Stimulated activated CD4-positive, alpha-beta T cell treated with anti-CD3 and anti-CD28 coated beads, Interleukin-15, amount 100 ng/mL, for 24 hours (primary cell): ENCODE data around the gene ELOVL6.
"Not testable (repeated sequence)": the region's sequence is repeated elsewhere in the genome, so short reads cannot be mapped to it uniquely, and the experiment has no call there.

Experiments used
- DNase-seq: peaks from one replicate; pipeline ENCODE4 v3.0.0-alpha.2; 2020

The ELOVL6 gene

GRCh38 chr4:110198435-110199416 is at the start of gene ELOVL6:
Gene ELOVL6 (minus strand): TSS chr4:110198615. CDS start chr4:110198335, 280 bp downstream.
- peak; percentile 60 for DNase-seq

GRCh38 chr4:110248100-110248499 is 49.7 kb upstream of the ELOVL6 start:
- no peak for DNase-seq

- DNase-seq = no peak
Measured at GRCh38 chr4:110247591-110247990, 49.2 kb upstream of the ELOVL6 start.

GRCh38 chr4:110245577-110245976 is 47.2 kb upstream of the ELOVL6 start:
- DNase-seq = no peak

GRCh38 chr4:110236324-110236723 is 37.9 kb upstream of the ELOVL6 start:
- DNase-seq = no peak

GRCh38 chr4:110233581-110233980 is 35.2 kb upstream of the ELOVL6 start:
- not testable (repeated sequence) for DNase-seq

GRCh38 chr4:110231869-110232268 is 33.5 kb upstream of the ELOVL6 start:
- no peak for DNase-seq

GRCh38 chr4:110229266-110229665 is 30.9 kb upstream of the ELOVL6 start:
- no peak for DNase-seq

GRCh38 chr4:110224812-110225211 is 26.4 kb upstream of the ELOVL6 start:
- DNase-seq = no peak

- DNase-seq = no peak
Measured at GRCh38 chr4:110224142-110224541, 25.7 kb upstream of the ELOVL6 start.

GRCh38 chr4:110218935-110219334 is 20.5 kb upstream of the ELOVL6 start:
- DNase-seq = not testable (repeated sequence)

- not testable (repeated sequence) for DNase-seq
Measured at GRCh38 chr4:110217181-110217580, 18.8 kb upstream of the ELOVL6 start.

- DNase-seq = no peak
Measured at GRCh38 chr4:110216129-110216528, 17.7 kb upstream of the ELOVL6 start.

- DNase-seq = no peak
Measured at GRCh38 chr4:110211770-110212061, 13.3 kb upstream of the ELOVL6 start.

- peak; percentile 11 for DNase-seq
Measured at GRCh38 chr4:110211007-110211769, 12.8 kb upstream of the ELOVL6 start.

- DNase-seq = no peak
Measured at GRCh38 chr4:110208419-110208818, 10.0 kb upstream of the ELOVL6 start.

GRCh38 chr4:110207233-110207632 is 8.8 kb upstream of the ELOVL6 start:
- DNase-seq = no peak

- DNase-seq = no peak
Measured at GRCh38 chr4:110202024-110202423, 3.6 kb upstream of the ELOVL6 start.

GRCh38 chr4:110201502-110201901 is 3.1 kb upstream of the ELOVL6 start:
- DNase-seq = no peak

GRCh38 chr4:110200689-110201088 is 2.3 kb upstream of the ELOVL6 start:
- DNase-seq = no peak

GRCh38 chr4:110198049-110198434 is 373 bp downstream of the ELOVL6 start:
- DNase-seq = no peak

- DNase-seq = peak; percentile 76
Measured at GRCh38 chr4:110197529-110198042, 829 bp downstream of the ELOVL6 start.

- peak; percentile 73 for DNase-seq
Measured at GRCh38 chr4:110196871-110197528, 1.4 kb downstream of the ELOVL6 start.
